HL-60 (cell line): Measurements from ENCODE around the gene APBA2.

ENCODE experiments used
- GABPA ChIP-seq: IDR thresholded peaks from 2 replicates; pipeline ENCODE4 v1.6.1; 2012; ENCODE audit warnings: low read depth
- POLR2AphosphoS5 ChIP-seq: IDR thresholded peaks from 2 replicates; pipeline ENCODE4 v1.6.1; 2012; ENCODE audit warnings: low read depth
- REST ChIP-seq: IDR thresholded peaks from 2 replicates; pipeline ENCODE4 v1.6.1; 2012; ENCODE audit warnings: low read depth; ENCODE audit not compliant: insufficient replicate concordance
- TF ChIP-seq, protein P1 (sequence below): IDR thresholded peaks from one replicate; pipeline ENCODE4 v1.5.1; 2011; ENCODE audit warnings: low read length, control low read depth, inconsistent platforms; ENCODE audit not compliant: insufficient read depth

GRCh38 chr15:28897861-28898585 is 12.2 kb downstream of the APBA2 start:
- TF ChIP-seq, protein P1, sequence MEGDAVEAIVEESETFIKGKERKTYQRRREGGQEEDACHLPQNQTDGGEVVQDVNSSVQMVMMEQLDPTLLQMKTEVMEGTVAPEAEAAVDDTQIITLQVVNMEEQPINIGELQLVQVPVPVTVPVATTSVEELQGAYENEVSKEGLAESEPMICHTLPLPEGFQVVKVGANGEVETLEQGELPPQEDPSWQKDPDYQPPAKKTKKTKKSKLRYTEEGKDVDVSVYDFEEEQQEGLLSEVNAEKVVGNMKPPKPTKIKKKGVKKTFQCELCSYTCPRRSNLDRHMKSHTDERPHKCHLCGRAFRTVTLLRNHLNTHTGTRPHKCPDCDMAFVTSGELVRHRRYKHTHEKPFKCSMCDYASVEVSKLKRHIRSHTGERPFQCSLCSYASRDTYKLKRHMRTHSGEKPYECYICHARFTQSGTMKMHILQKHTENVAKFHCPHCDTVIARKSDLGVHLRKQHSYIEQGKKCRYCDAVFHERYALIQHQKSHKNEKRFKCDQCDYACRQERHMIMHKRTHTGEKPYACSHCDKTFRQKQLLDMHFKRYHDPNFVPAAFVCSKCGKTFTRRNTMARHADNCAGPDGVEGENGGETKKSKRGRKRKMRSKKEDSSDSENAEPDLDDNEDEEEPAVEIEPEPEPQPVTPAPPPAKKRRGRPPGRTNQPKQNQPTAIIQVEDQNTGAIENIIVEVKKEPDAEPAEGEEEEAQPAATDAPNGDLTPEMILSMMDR, result no peak
- no peak for TF ChIP-seq POLR2AphosphoS5
- TF ChIP-seq GABPA, result no peak
- no peak for TF ChIP-seq REST
